Measurements from ENCODE around the gene CERS6. TPM values are rescaled to one million over a fixed set of nuclear protein-coding genes. Genes with fewer than 3 reads are reported as not detected.

The CERS6 gene
- polyA plus RNA-seq, 6 donors from 2014 or later, result 5.8 to 11.9 (median 9.1) TPM

GRCh38 chr2:168727904-168728470 is 271.9 kb downstream of the CERS6 start:
- Mint-ChIP-seq H3K36me3 (peaks cover 8 to 22% of the 10 kb centered on the region in 2 donors), H3K27ac (no peak overlapping the region)
- no peak for ATAC-seq (ENCODE audit: low read depth in 2 of 2)

GRCh38 chr2:168729455-168729854 is 273.4 kb downstream of the CERS6 start:
- Mint-ChIP-seq H3K4me3 (no peak overlapping the region), H3K36me3 (peaks cover 0 to 15% of the 10 kb centered on the region in 2 donors), H3K9me3 (no peaks in the 10 kb centered on the region), H3K27ac (no peak overlapping the region), H3K27me3 (no peaks in the 10 kb centered on the region), H3K4me1 (no peaks in the 10 kb centered on the region)
- no peak for DNase-seq
- ATAC-seq (ENCODE audit: low read depth in 2 of 2), result no peak

More at GRCh38 chr2:168727904-168728470, 271.9 kb downstream of the CERS6 start:
- Mint-ChIP-seq H3K4me1 (peaks cover 2 to 6% (median 3%) of the 10 kb centered on the region in 3 donors), H3K27me3 (no peaks in the 10 kb centered on the region), H3K9me3 (no peaks in the 10 kb centered on the region), H3K4me3 (no peak overlapping the region)
- DNase-seq, result no peak

DNA sequence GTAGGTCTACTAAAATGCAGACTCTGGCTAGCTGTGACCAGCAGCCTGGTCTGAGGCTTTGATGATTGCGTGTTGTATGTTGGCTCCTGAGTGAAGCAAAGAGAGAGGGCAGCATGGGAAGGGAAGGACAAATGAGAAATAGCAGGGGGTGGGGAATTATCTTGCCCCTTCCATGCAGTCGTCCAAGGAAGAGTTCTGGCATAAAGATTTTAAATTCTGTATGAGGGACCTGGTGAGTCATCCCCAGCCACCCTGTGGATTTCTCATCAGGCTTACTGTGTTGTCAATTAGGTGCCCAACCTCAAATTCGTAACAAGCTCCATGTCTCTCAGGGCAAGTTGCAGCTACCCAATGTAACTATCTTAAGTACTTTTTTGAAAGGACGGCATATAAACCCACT is 274.3 kb downstream of the CERS6 start:
- Mint-ChIP-seq H3K27me3 (no peaks in the 10 kb centered on the region), H3K27ac (no peak overlapping the region), H3K9me3 (no peaks in the 10 kb centered on the region), H3K36me3 (peaks cover 0 to 15% of the 10 kb centered on the region in 2 donors), H3K4me1 (no peaks in the 10 kb centered on the region), H3K4me3 (no peak overlapping the region)
- ATAC-seq (ENCODE audit: low read depth in 2 of 2) (no peak), DNase-seq (no peak)

DNA sequence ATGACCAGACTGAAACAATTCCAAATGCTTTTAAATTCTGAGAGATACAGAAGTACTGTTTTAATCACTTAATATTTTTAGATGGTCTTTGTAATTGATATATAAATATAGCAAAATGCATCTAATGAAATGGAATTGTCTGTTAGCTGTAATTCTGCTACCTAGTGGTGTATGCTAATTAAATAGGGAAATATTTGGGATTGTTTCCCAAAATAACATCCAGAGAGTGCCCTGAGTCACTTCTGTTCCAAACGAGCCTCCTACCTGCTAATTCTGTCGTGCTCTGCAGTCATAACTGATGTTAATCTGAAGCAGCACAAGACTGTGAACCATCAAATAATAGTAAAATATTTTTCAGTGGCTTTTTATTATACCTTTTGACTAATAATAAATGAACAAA is 274.9 kb downstream of the CERS6 start:
- H3K4me1 Mint-ChIP-seq, result no peaks in the 10 kb centered on the region
- no peak overlapping the region for H3K27ac Mint-ChIP-seq
- DNase-seq (no peak), ATAC-seq (ENCODE audit: low read depth in 2 of 2) (no peak)
- H3K9me3 Mint-ChIP-seq, result no peaks in the 10 kb centered on the region
- H3K27me3 Mint-ChIP-seq, result no peaks in the 10 kb centered on the region
- H3K36me3 Mint-ChIP-seq, result peaks cover 0 to 15% of the 10 kb centered on the region in 2 donors
- no peak overlapping the region for H3K4me3 Mint-ChIP-seq

DNA sequence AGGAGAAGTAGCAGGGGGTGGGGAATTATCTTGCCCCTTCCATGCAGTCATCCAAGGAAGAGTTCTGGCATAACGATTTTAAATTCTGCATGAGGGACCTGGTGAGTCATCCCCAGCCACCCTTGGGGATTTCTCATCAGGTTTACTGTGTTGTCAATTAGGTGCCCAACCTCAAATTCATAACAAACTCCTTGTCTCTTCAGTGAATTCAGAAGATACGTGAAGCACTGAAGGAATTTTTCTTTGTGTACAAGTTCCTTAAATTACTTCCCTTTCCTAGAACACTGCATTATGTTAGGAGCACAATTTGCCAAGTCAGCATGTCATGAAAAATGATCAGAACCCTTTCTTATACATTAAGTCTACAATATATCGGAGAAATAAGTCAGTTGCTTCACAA is 275.5 kb downstream of the CERS6 start:
- Mint-ChIP-seq H3K36me3 (peaks cover 0 to 15% of the 10 kb centered on the region in 2 donors), H3K9me3 (no peaks in the 10 kb centered on the region), H3K27me3 (no peaks in the 10 kb centered on the region), H3K4me1 (no peaks in the 10 kb centered on the region), H3K27ac (no peak overlapping the region), H3K4me3 (no peak overlapping the region)
- DNase-seq, result no peak
- ATAC-seq (ENCODE audit: low read depth in 2 of 2), result no peak

DNA sequence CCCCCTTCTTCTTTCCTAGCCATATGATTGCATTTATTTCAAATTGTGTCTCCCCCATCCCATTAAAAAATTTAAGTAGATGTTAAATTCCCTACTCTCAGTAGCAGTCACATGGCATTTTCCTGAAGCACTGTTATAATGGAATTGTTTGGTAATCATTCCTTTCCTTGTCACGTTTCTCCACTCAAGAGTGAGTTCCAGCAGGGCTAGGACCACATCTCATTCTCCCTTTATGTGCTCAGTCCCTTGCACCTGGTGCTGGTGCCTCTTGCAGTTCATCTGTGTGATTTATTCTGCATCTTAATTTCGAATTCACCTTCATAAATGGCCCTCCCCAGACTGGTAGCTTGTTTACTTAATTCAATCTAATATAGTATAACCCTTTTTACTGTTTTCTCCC is 276.0 kb downstream of the CERS6 start:
- Mint-ChIP-seq H3K36me3 (peaks cover 0 to 15% of the 10 kb centered on the region in 2 donors), H3K27ac (peak overlapping the region in 1 of 6 donors; percentile 10), H3K27me3 (no peaks in the 10 kb centered on the region), H3K4me1 (no peaks in the 10 kb centered on the region), H3K9me3 (no peaks in the 10 kb centered on the region), H3K4me3 (no peak overlapping the region)
- no peak for ATAC-seq (ENCODE audit: low read depth in 2 of 2)
- DNase-seq, result no peak

DNA sequence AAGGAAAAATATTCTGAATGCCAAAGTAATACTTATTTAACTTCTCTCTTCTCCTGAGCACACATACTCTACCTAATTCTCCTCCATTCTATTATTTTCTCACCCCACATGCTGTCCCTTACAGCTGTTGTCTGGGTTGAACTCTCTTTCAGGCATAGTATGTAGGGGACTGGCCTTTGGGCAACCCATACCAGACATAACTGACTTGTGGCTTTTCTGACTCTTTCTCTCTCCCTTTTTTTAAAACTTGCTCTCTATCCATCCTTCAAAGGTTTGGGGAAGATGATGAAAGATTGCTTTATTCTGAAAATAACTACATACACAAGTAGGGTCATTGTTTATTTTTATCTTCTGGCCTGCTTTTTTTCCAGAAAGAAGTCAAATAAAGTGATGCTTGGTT is 276.4 kb downstream of the CERS6 start:
- H3K36me3 Mint-ChIP-seq, result peaks cover 0 to 15% of the 10 kb centered on the region in 2 donors
- no peaks in the 10 kb centered on the region for H3K4me1 Mint-ChIP-seq
- H3K9me3 Mint-ChIP-seq, result no peaks in the 10 kb centered on the region
- no peak overlapping the region for H3K27ac Mint-ChIP-seq
- ATAC-seq (ENCODE audit: low read depth in 2 of 2), result no peak
- no peak for DNase-seq
- H3K27me3 Mint-ChIP-seq, result no peaks in the 10 kb centered on the region
- no peak overlapping the region for H3K4me3 Mint-ChIP-seq

GRCh38 chr2:168734199-168734760 is 278.2 kb downstream of the CERS6 start:
- H3K27ac Mint-ChIP-seq, result peak overlapping the region in 1 of 6 donors; percentile 69

DNA sequence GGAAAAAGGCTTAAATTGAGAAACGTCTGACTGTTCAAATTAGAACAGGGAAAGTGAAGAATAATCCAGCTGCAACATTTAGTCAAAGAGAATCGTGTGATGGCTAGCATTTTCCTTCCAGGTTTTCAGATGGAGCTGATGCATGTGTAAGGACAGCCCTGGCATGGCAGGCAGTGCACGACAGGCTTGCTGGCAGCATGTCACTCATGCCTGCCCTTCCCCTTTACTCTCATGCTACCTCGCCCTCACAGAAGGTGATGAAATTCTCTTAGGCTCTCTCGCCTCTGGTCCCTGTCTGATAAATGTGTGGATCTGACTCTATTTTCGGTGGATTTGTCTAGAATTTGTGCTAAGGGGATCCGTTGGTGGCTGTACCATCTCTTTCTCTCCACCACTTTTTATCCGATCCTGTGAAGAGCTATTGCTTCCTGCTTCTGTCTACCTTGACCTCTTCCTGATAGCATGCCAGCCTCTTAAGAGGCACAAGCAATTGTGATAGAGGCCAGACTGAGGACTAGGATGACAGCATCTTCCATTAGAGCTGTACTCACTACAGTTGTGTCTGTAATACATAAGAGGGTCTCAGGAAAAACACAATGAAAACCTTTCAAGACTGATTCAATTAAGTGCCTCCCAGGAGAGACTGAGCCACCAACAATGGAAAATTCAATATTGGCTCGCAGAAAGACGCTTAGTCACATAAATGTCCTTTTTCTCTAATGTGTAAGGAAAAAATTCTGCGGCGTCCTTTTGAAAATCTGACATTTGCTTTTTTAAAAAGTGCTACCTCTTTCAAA is 280.8 kb downstream of the CERS6 start:
- Mint-ChIP-seq H3K9me3 (no peaks in the 10 kb centered on the region), H3K27ac (peak overlapping the region in 1 of 6 donors; percentile 48), H3K27me3 (no peaks in the 10 kb centered on the region), H3K36me3 (peaks cover 0 to 8% of the 10 kb centered on the region in 2 donors), H3K4me3 (peak overlapping the region in 1 of 8 donors; percentile 2), H3K4me1 (no peaks in the 10 kb centered on the region)
- no peak for DNase-seq
- ATAC-seq (ENCODE audit: low read depth in 2 of 2), result no peak

More at GRCh38 chr2:168734199-168734760, 278.2 kb downstream of the CERS6 start:
- Mint-ChIP-seq H3K9me3 (no peaks in the 10 kb centered on the region), H3K36me3 (peaks cover 0 to 15% of the 10 kb centered on the region in 2 donors), H3K27me3 (no peaks in the 10 kb centered on the region), H3K4me1 (no peaks in the 10 kb centered on the region), H3K4me3 (no peak overlapping the region)
- DNase-seq, result no peak
- ATAC-seq (ENCODE audit: low read depth in 2 of 2), result no peak

DNA sequence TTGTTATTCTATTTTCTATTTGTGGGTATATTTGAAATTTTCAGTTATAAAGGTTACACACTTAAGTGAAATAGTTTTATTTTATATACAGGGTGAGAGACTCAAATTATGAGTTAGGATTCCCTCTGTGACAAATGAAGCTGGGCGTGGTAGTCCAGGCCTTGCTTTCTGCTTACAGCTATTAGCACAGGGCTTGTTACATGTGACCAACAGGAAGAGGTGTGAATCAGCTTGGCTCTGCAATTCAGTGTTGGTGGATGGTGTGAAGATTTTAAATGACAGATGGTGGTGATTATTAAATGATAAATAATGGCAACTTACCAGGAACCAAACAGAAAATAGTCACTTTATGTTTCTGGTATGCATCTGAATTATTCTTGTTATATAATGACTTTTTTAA is 282.0 kb downstream of the CERS6 start:
- Mint-ChIP-seq H3K4me3 (no peak overlapping the region), H3K4me1 (no peaks in the 10 kb centered on the region), H3K27me3 (no peaks in the 10 kb centered on the region), H3K36me3 (peaks cover 0 to 3% of the 10 kb centered on the region in 2 donors), H3K9me3 (no peaks in the 10 kb centered on the region), H3K27ac (peak overlapping the region in 1 of 6 donors; percentile 5)
- DNase-seq (no peak), ATAC-seq (ENCODE audit: low read depth in 2 of 2) (no peak)

- H3K36me3 Mint-ChIP-seq, result peaks cover 0 to 7% of the 10 kb centered on the region in 2 donors
- no peaks in the 10 kb centered on the region for H3K27me3 Mint-ChIP-seq
- H3K27ac Mint-ChIP-seq, result no peak overlapping the region
- no peak for DNase-seq
- H3K4me1 Mint-ChIP-seq, result no peaks in the 10 kb centered on the region
- H3K9me3 Mint-ChIP-seq, result no peaks in the 10 kb centered on the region
- H3K4me3 Mint-ChIP-seq, result no peak overlapping the region
- no peak for ATAC-seq (ENCODE audit: low read depth in 2 of 2)
These were observed 284.3 kb downstream of the CERS6 start for GRCh38 chr2:168740360-168740759.

- DNase-seq (no peak), ATAC-seq (ENCODE audit: low read depth in 2 of 2) (no peak)
- peaks cover 0 to 9% of the 10 kb centered on the region in 2 donors for H3K36me3 Mint-ChIP-seq
- no peaks in the 10 kb centered on the region for H3K27me3 Mint-ChIP-seq
- H3K4me3 Mint-ChIP-seq, result no peak overlapping the region
- H3K27ac Mint-ChIP-seq, result peak overlapping the region in 2 of 6 donors; percentile 2 to 37
- no peaks in the 10 kb centered on the region for H3K9me3 Mint-ChIP-seq
- peaks cover 0 to 2% (median 0%) of the 10 kb centered on the region in 3 donors for H3K4me1 Mint-ChIP-seq
These were observed 284.7 kb downstream of the CERS6 start for GRCh38 chr2:168740788-168741187.

DNA sequence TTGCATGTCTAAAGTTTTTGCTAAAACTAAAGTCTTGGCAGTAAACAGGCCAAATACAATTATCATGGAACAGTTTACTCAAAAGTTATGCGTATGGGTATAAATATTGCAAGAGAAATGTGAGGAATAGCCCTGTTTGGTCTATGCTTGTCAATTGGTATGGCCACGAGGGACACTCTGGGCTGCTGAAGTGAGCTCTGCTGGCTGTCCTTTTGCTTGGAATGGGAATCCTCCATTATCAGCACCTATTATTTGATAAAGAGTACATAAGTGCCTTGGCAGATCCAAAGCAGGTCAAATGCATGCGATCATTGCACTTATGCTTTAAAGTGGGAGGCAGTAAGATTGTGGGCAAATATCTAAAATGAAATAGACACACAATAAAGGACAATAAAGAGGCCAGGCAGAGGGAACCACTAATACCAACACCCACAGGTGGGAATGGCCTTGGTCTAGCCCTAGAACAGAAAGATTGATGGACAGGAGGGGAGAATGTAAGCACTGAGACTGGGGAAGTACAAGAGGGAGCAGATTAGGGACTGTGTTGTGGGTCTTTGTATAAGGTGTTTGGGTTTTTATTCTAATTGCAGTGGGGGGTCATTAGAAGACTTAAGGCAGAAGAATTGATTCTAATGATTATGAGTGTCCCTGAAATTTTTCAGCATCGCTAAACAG is 286.3 kb downstream of the CERS6 start:
- Mint-ChIP-seq H3K36me3 (peaks cover 0 to 12% of the 10 kb centered on the region in 2 donors), H3K4me1 (peaks cover 0 to 4% (median 0%) of the 10 kb centered on the region in 3 donors), H3K27me3 (no peaks in the 10 kb centered on the region), H3K27ac (peak overlapping the region in 1 of 6 donors; percentile 41), H3K4me3 (no peak overlapping the region), H3K9me3 (no peaks in the 10 kb centered on the region)
- DNase-seq, result no peak
- no peak for ATAC-seq (ENCODE audit: low read depth in 2 of 2)

Data from naive B cell (primary cell).